Kidney (tissue), 14 donors: ENCODE data around the gene PAFAH1B2. TPM values are rescaled to one million over a fixed set of nuclear protein-coding genes. Genes with fewer than 3 reads are reported as not detected.

Experiments
- DNase-seq, 5 donors: peaks; one replicate each; pipeline ENCODE4 v3.0.0-alpha.2; 2013 to 2020
- FAIRE-seq: peaks from 2 replicates; lab custom pipeline; 2012; peaks lifted over from hg19 to GRCh38; lab: Jason Lieb, UNC
- H3K27ac ChIP-seq, 2 donors: one replicate each; pipeline ENCODE4 v1.7.0; 2013; ENCODE audit warnings: low read depth in 2 of 2, low read length in 2 of 2, inconsistent platforms in 1 of 2
- H3K27me3 ChIP-seq: one replicate; pipeline ENCODE4 v1.7.1; 2013; ENCODE audit warnings: low read length, inconsistent platforms; ENCODE audit not compliant: control insufficient read depth, insufficient read depth
- H3K36me3 ChIP-seq, 3 donors: one replicate each; pipeline versions ENCODE4 v1.7.0 to v1.7.1; 2013; ENCODE audit warnings: low read length in 3 of 3, control low read depth in 1 of 3, inconsistent platforms in 1 of 3; ENCODE audit not compliant: insufficient read depth in 3 of 3, control insufficient read depth in 2 of 3
- H3K4me1 ChIP-seq, 3 donors: one replicate each; pipeline versions ENCODE4 v1.7.0 to v1.7.1; 2013; ENCODE audit warnings: low read length in 3 of 3, inconsistent platforms in 1 of 3, low read depth in 1 of 3; ENCODE audit not compliant: control insufficient read depth in 2 of 3, insufficient read depth in 2 of 3
- H3K4me3 ChIP-seq, 3 donors: one replicate each; pipeline versions ENCODE4 v1.7.0 to v1.8.1; 2013; ENCODE audit warnings: low read length in 3 of 3, control low read depth in 1 of 3, inconsistent platforms in 1 of 3
- H3K9ac ChIP-seq, 3 donors: one replicate each; pipeline versions ENCODE4 v1.7.0 to v1.7.1; 2013; ENCODE audit warnings: low read length in 3 of 3, control low read depth in 1 of 3, inconsistent platforms in 1 of 3
- H3K9me3 ChIP-seq, 3 donors: one replicate each; pipeline versions ENCODE4 v1.7.0 to v1.7.1; 2013; ENCODE audit warnings: low read length in 3 of 3, control low read depth in 1 of 3, inconsistent platforms in 1 of 3; ENCODE audit not compliant: control insufficient read depth in 2 of 3, insufficient read depth in 1 of 3
- CTCF ChIP-seq: IDR thresholded peaks from 3 replicates; pipeline ENCODE4 v1.5.1; 2012; ENCODE audit warnings: mild to moderate bottlenecking, moderate library complexity, borderline replicate concordance; ENCODE audit not compliant: insufficient read depth; ENCODE audit errors: extremely low read depth
- intact Hi-C: fragments of 100-400 bp; cut with DNase I; formaldehyde crosslinking; loops from one replicate; pipeline ENCODE4 v1.11.1; 2022
- polyA plus RNA-seq: library from polyadenylated mRNA; stranded (reverse); fragments of 350-450 nt; fragmentation: Illumina TruSeq; extraction: RNeasy Lipid Tissue Mini Kit (QIAGEN cat#74804); gene quantifications from one replicate; pipeline ENCODE4 v1.2.3, GENCODE V29; 2014; ENCODE audit warnings: low read depth, low replicate concordance; ENCODE audit not compliant: insufficient read depth
- total RNA-seq: library from RNA; stranded (reverse); fragmentation: NEBNext Ultra II Directional; extraction: Animal tissue kit (Norgen Biotek cat#: 25700); gene quantifications from one replicate; pipeline ENCODE4 v1.2.1, GENCODE V29; 2021
- donor health status: control.
- donor health status: control.
- donor health status: control.
- donor health status: control.
- donor health status: control.
- donor health status: DM: yes; HTN: yes; CAD: no.
- donor health status: Normal renal cell carcinoma (clear cell type).

PAFAH1B2 gene
- total and polyA plus RNA-seq, 2 donors from 2014 or later: 29.4 to 90.2 TPM

GRCh38 chr11:117200813-117201657 lies 56.9 kb downstream of the PAFAH1B2 start:
- no peak for FAIRE-seq
- DNase-seq: peak in 1 of 5 donors; percentile 45
- H3K9ac ChIP-seq: peak overlapping the region in 2 of 3 donors; percentile 70 to 88

GRCh38 chr11:117201658-117202305 lies 57.7 kb downstream of the PAFAH1B2 start:
- TF ChIP-seq CTCF: no peak
- Histone ChIP-seq H3K9ac (peak overlapping the region in 2 of 3 donors; percentile 58 to 88), H3K9me3 (no peaks in the 10 kb centered on the region), H3K4me1 (no peaks in the 10 kb centered on the region), H3K4me3 (peak overlapping the region in 2 of 3 donors; percentile 59 to 63), H3K27ac (peak overlapping the region; percentile 80 to 94), H3K27me3 (no peaks in the 10 kb centered on the region), H3K36me3 (peaks cover 0 to 11% (median 4%) of the 10 kb centered on the region in 3 donors)
- intact Hi-C loops: no loop called here
- FAIRE-seq (no peak), DNase-seq (no peak)

More at GRCh38 chr11:117200813-117201657, 56.9 kb downstream of the PAFAH1B2 start:
- Histone ChIP-seq H3K9me3 (no peaks in the 10 kb centered on the region), H3K4me1 (no peaks in the 10 kb centered on the region), H3K4me3 (peak overlapping the region; percentile 16 to 63 (median 59)), H3K27me3 (no peaks in the 10 kb centered on the region), H3K36me3 (peaks cover 0 to 11% (median 4%) of the 10 kb centered on the region in 3 donors), H3K27ac (peak overlapping the region; percentile 80 to 94)
- TF ChIP-seq CTCF: no peak
- intact Hi-C loops: no loop called here

- no peaks in the 10 kb centered on the region for H3K27me3 ChIP-seq
- no peak overlapping the region for H3K9ac ChIP-seq
- H3K4me1 ChIP-seq: no peaks in the 10 kb centered on the region
- no peak for TF ChIP-seq CTCF
- H3K27ac ChIP-seq: peak overlapping the region; percentile 4 to 94
- FAIRE-seq (no peak), DNase-seq (no peak)
- peaks cover 0 to 11% (median 4%) of the 10 kb centered on the region in 3 donors for H3K36me3 ChIP-seq
- intact Hi-C loops: no loop called here
- H3K4me3 ChIP-seq: peak overlapping the region in 2 of 3 donors; percentile 10 to 63
- H3K9me3 ChIP-seq: no peaks in the 10 kb centered on the region
These were observed 58.4 kb downstream of the PAFAH1B2 start for GRCh38 chr11:117202386-117203068.
